Right ventricle myocardium superior (tissue), 1 donor: ENCODE results near the gene RLN3. TPM values are rescaled to one million over a fixed set of nuclear protein-coding genes. Genes with fewer than 3 reads are reported as not detected.

Experiments used
- ATAC-seq: fragments of 200-7000 bp; cut with Tn5 transposase; one replicate; pipeline ENCODE4 v1.9.1; 2020; ENCODE audit warnings: mild to moderate bottlenecking; ENCODE audit not compliant: poor library complexity
- DNase-seq: peaks from one replicate; pipeline ENCODE4 v3.0.0-alpha.2; 2020
- intact Hi-C: fragments of 100-400 bp; cut with DNase I; formaldehyde crosslinking; loops from one replicate; pipeline ENCODE4 v1.11.2; 2022
- total RNA-seq: library from RNA; stranded (reverse); fragmentation: NEBNext Ultra II Directional; extraction: Animal tissue kit (Norgen Biotek cat#: 25700); gene quantifications from one replicate; pipeline ENCODE4 v1.2.1, GENCODE V29; 2021
- donor health status: DM: no; HTN: yes; CAD: no; lungs with severe emphysema.

The RLN3 gene
- total RNA-seq, 1 donor from 2014 or later, result not detected

GRCh38 chr19:14062558-14062855, 34.6 kb downstream of the RLN3 start:
- intact Hi-C loops, result no loop called here
- DNase-seq (no peak), ATAC-seq (no peak)

GRCh38 chr19:14063105-14063504, 35.2 kb downstream of the RLN3 start:
- ATAC-seq (no peak), DNase-seq (no peak)
- intact Hi-C loops, result no loop called here

DNA sequence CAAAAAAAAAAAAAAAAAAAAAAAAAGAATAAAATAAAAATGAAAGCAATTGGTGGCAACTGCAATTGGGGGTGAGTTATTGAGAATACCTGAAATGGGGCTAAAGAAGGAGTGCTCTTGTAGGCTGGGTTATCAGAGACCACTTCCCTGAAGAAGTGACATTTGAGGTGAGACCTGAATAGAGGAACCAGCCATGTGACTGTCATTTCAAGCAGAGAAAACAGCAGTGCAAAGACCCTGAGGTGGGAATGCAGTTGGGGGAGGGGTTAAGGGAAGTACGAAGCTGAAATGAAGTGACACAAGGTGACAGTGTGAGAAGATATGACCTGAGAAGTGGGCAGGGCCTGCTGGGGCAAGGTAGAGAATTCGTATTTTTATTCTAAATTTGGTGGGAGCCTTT, 38.2 kb downstream of the RLN3 start:
- ATAC-seq, result no peak
- intact Hi-C loops, result no loop called here
- DNase-seq, result no peak

DNA sequence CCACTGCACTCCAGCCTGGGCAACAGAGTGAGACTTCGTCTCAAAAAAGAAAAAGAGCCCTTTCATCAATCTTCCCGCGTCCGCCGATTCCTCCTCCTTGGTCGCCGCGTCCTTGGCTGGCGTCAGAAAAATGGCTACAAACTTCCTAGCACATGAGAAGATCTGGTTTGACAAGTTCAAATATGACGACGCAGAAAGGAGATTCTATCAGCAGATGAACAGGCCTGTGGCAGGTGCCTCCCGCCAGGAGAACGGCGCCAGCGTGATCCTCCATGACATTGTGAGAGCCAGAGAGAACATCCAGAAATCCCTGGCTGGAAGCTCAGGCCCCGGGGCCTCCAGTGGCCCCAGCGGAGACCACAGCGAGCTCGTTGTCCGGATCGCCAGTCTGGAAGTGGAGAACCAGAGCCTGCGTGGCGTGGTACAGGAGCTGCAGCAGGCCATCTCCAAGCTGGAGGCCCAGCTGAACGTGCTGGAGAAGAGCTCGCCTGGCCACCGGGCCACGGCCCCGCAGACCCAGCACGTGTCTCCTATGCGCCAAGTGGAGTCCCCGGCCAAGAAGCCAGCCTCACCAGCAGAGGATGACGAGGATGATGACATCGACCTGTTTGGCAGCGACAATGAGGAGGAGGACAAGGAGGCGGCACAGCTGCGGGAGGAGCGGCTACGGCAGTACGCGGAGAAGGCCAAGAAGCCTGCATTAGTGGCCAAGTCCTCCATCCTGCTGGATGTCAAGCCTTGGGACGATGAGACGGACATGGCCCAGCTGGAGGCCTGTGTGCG, 42.5 kb downstream of the RLN3 start:
- intact Hi-C loops, result loop anchor here (5.0 to 10.0 kb wide), 2 partner anchors 64 to 188 kb away; partner anchors contain the start of gene ASF1B
- ATAC-seq (no peak), DNase-seq (peak; percentile 61)

- intact Hi-C loops, result loop anchor here (5.0 to 10.0 kb wide), 2 partner anchors 62 to 190 kb away; partner anchors contain the start of gene ASF1B
- DNase-seq, result peak; percentile 72
- peak; percentile 54 for ATAC-seq
Measured at GRCh38 chr19:14072535-14073260, 44.8 kb downstream of the RLN3 start, which contains the start of gene MISP3. MISP3 (plus strand) TSS chr19:14072786; CDS start chr19:14073310, 524 bp downstream.

GRCh38 chr19:14073261-14073924, 45.4 kb downstream of the RLN3 start:
- intact Hi-C loops, result loop anchor here (5.0 to 10.0 kb wide), 2 partner anchors 61 to 191 kb away; partner anchors contain the start of gene ASF1B
- ATAC-seq, result peak; percentile 38

DNA sequence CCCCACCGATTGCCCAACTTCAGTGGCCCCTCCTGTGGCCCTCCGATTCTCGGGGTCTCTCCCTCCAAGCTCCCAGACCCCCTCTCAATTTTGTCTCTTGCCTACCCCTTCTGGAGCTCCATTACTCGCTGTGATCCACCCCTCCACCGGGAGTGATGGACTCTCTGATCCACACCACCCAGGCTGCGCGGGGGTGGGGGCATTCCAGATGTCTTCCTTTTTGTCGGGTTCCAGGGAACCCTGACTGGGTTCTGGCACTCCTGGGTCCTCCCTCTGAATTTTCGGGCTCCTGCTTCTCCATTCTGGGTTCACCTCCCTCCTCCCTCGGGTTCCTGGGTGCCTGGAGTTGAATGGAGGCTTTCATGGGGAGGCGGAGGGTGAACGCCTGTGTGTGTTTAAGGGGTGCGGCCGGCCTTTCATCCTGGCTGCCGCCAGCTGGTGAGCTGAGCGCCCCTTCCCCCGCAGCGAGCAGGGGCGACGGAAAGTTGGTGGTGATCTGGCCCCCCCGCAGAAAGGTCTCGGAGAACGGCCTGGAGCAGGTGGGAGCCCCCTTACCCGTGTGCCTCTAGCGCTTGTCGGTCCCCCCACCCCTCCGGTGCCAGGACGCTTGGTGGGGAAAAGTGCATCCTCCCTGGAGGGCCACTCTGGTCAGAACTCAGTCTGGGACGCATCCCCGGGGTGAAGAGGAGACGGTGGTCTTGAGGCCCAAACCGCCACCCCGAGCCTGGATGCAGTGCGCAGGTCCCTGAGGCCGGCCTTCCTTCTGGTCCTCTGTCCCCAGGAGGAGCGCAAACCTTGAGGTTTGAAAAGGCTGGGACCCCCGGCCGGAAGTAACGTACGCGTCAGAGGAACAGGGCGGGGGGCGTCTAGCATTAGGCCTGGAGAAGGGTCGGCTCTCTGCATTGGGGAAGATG, 46.2 kb downstream of the RLN3 start:
- intact Hi-C loops, result loop anchor here (5.0 to 10.0 kb wide), 2 partner anchors 61 to 192 kb away; partner anchors contain the start of gene ASF1B
- ATAC-seq, result peak; percentile 3
- DNase-seq, result peak; percentile 50

More at GRCh38 chr19:14073261-14073924, 45.4 kb downstream of the RLN3 start:
- peak; percentile 87 for DNase-seq

GRCh38 chr19:14078411-14078810, 50.5 kb downstream of the RLN3 start:
- DNase-seq, result no peak
- no peak for ATAC-seq
- intact Hi-C loops, result loop anchor here (10.0 kb wide), 1 partner anchor 56 kb away; the partner anchor contains the start of gene ASF1B

Other genes starting within 250 kb of the RLN3 start
- gene ZSWIM4, start 232.7 kb upstream of the RLN3 start, total RNA-seq, result 2.7 TPM
- gene NANOS3, start 151.0 kb upstream of the RLN3 start, total RNA-seq, result 1.8 TPM
- 0.81 TPM for gene BRME1, start 122.0 kb upstream of the RLN3 start, total RNA-seq
- gene CC2D1A, start 121.9 kb upstream of the RLN3 start, total RNA-seq, result 20.0 TPM
- 3.1 TPM for gene PODNL1, start 89.7 kb upstream of the RLN3 start, total RNA-seq
- gene DCAF15, start 75.6 kb upstream of the RLN3 start, total RNA-seq, result 15.4 TPM
- gene RFX1, start 21.8 kb upstream of the RLN3 start, total RNA-seq, result 13.0 TPM
- gene IL27RA, start 3.6 kb downstream of the RLN3 start, total RNA-seq, result 5.3 TPM
- not detected for gene PALM3, start 33.9 kb downstream of the RLN3 start, total RNA-seq
- 7.9 TPM for gene MISP3, start 44.6 kb downstream of the RLN3 start, total RNA-seq
- not detected for gene C19orf67, start 57.6 kb downstream of the RLN3 start, total RNA-seq
- gene SAMD1, start 62.6 kb downstream of the RLN3 start, total RNA-seq, result 51.1 TPM
- gene PRKACA, start 89.6 kb downstream of the RLN3 start, total RNA-seq, result 460 TPM
- gene ASF1B, start 108.4 kb downstream of the RLN3 start, total RNA-seq, result 1.00 TPM
- 20.0 TPM for gene ADGRL1, start 178.0 kb downstream of the RLN3 start, total RNA-seq